ENCODE measurements around the gene CIAO2A.

CIAO2A gene

DNA sequence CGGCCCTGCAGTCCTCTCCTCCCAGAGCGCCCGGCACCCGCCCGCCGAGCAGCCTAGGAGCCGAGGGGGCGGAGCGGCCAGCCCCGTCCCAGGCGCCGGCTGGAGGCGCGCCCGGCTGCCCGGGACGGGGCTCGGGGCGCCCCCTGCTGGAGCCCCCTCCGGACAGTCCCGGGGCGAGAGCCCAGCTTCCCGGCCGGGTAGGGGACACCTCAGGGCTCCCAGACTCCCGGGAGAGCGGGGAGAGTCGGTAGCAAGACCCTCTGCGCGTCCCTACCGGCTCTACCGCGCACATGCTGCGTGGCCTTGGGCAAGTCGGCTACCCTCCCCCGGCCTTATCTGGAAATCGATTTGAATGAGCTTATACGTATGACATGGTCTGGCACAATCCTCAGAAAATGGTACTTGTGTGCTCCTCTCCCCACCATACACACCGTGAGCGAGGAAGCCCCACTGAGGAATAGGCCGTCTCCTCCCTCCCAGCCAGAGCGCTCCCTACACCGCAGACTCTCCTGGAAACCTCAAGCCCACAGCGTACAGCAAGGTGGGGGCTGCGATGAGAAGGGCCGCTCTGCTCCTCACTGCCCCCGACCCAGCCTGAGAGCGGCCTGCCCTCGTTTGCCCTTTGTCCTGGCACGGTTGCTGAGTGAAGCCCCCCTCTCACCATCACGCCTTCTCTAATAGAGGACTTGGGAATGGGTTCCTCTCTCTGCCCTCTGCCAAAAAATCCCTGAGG, 47.1 kb downstream of the CIAO2A start, which contains the start of gene DAPK2:
Gene DAPK2 (minus strand): TSS at position 65 of the 733 bp plus-strand sequence. CDS start 6,224 bp downstream, outside the sequence.
- TF ChIP-seq, protein P1, sequence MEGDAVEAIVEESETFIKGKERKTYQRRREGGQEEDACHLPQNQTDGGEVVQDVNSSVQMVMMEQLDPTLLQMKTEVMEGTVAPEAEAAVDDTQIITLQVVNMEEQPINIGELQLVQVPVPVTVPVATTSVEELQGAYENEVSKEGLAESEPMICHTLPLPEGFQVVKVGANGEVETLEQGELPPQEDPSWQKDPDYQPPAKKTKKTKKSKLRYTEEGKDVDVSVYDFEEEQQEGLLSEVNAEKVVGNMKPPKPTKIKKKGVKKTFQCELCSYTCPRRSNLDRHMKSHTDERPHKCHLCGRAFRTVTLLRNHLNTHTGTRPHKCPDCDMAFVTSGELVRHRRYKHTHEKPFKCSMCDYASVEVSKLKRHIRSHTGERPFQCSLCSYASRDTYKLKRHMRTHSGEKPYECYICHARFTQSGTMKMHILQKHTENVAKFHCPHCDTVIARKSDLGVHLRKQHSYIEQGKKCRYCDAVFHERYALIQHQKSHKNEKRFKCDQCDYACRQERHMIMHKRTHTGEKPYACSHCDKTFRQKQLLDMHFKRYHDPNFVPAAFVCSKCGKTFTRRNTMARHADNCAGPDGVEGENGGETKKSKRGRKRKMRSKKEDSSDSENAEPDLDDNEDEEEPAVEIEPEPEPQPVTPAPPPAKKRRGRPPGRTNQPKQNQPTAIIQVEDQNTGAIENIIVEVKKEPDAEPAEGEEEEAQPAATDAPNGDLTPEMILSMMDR (IDR thresholded peaks at IDR 0.05; ENCODE audit: insufficient read depth, low read depth, low read length, missing control alignments) = peak; percentile 70
- H3K4me3 ChIP-seq (ENCODE audit: low read depth, low read length) = peak within 1 kb of the TSS; percentile 66
- DNase-seq (ENCODE audit: low read depth) = peak; percentile 82

DNA sequence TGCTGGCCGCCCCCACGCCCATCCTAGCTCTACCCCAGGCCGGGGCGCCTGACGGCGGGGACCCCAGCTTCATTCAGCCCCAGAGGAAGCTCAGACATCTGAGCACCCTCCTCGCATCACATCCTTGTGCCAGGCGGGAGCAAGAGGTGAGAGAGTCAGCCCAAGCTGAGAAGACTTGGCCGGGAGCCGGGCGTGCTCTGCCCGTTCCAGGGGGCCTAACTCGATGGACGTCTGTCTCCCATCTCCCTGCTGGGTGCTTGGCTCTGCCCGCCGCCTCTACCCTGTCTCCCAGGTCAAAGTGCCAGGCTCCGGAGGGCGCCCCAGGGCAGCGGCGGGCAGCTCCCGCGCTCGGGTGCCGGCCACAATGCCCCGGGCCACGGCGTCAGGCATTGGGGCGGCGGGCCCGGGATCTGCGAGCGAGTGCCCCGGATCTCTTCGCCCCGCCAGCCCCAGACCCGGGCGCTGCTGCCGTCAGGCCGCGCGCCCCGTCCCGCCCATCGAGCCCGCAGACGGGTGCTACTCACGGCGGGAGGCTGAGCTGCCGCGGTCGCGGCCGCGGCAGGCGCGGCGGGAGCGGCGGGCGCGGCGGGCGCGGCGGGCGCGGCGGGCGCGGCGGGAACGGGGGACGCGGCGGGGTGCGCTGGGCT, 47.7 kb downstream of the CIAO2A start:
- DNase-seq (ENCODE audit: low read depth) = peak; percentile 27
- peak overlapping the region; percentile 66 for H3K4me3 ChIP-seq (ENCODE audit: low read depth, low read length)
- TF ChIP-seq, protein P1 (IDR thresholded peaks at IDR 0.05; ENCODE audit: insufficient read depth, low read depth, low read length, missing control alignments) = no peak

DNA sequence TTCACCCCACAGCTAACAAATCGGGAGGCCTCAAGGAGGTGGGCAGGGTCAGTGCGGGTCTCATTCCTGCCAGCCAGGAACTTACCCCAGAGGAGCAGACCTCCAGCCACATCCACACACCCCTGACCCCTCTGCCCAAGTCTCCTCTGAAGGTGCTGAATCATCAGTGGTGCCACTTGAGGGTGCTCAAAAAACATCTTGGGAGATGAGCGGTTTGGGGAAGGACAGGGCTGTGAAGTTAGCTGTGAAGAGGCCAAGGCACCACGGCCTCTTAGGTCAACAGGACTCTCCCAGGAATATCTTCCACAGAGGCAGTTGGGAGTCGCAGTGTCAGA, 48.6 kb downstream of the CIAO2A start:
- no peak for DNase-seq (ENCODE audit: low read depth)
- TF ChIP-seq, protein P1 (IDR thresholded peaks at IDR 0.05; ENCODE audit: insufficient read depth, low read depth, low read length, missing control alignments) = no peak
- H3K4me3 ChIP-seq (ENCODE audit: low read depth, low read length) = peak overlapping the region; percentile 66

DNA sequence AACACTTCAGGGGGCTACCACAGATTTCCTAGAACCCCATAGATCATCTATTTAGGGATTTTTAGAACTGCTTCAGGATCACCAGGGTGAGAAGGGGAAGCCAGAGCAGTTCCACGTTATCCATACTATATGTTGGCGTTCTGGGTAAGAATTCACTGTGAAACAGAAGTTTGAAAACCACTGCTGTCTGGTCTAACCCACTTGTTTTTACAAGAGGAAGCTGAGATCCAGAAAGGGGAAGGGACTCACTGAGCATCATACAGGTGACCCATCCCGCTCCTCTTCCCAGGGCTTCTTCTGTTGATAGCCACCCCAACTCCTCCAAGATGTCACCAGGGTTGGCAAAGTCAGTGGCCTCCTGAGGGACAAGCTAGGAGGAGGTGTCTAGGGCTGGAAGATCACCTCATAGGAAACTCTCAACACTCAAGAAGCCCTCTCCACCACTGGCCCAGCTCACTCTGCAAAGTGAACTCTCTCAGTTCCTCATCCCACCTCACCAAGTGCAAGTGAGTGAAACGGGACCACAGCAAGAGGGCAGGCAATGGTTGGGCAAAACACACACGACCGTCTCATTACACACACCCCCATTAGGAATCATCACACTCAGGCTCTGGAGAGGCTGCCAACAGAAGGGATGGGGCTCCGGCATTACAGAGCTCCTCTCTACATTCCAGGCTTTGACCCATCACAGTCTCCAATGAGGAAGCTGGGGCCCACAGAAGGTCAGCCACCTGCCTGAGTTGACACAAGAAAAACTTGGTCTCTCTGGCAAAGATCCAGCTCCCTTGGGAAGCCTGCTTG, 49.1 kb downstream of the CIAO2A start:
- H3K4me3 ChIP-seq (ENCODE audit: low read depth, low read length) = peak overlapping the region; percentile 66
- peak; percentile 86 for DNase-seq (ENCODE audit: low read depth)
- TF ChIP-seq, protein P1 (IDR thresholded peaks at IDR 0.05; ENCODE audit: insufficient read depth, low read depth, low read length, missing control alignments) = no peak

DNA sequence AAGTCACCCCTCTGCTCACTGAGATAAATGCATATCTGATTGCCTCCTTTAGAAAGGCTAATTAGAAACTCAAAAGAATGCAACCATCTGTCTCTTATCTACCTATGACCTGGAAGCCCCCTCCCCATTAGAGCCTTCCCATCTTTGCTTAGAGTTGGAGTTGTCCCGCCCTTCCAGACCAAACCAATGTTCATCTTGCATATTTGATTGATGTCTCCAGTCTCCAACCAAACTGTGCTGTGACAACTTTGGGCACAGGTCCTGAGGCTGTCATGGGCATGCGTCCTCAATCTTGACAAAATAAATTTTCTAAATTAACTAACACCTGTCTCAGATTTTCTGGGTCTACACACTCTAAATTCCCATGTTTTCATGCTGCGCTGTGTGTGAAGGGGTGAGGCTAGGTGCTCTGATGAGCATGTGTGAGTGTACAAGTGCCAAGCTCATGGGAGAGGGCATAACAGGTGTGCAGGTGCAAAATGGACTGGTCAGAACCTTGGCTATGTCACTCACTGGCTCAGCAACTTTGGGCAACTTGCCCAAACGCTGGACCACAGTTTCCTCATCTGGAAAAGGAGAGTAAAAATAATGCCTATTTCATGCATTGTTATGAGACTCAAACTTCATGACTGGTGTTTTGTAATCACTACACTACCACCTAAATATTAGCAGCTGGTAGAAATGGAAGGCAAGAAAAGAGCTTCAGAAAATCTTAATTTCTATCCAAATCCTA, 54.6 kb downstream of the CIAO2A start:
- no peak for DNase-seq (ENCODE audit: low read depth)
- H3K4me3 ChIP-seq (ENCODE audit: low read depth, low read length) = no peak overlapping the region
- TF ChIP-seq, protein P1 (IDR thresholded peaks at IDR 0.05; ENCODE audit: insufficient read depth, low read depth, low read length, missing control alignments) = no peak

DNA sequence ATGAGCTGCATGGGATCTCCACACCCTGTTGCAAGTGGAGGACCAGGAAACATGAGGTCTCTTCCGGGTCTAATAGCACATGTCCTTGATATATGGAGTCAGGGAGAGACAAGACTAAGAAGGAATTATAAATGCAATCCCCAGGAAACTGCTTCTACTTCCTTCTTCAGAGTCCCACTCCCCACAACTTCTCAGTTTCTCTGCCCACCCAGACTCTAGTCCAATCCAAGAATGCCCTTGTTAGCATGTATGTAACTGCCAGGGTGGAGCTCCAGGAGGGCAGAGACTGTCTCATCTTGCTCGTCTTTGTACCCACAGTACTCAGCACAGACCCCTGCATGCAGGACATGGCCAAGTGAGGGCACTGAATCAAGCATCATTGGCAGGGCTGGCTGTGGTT, 55.7 kb downstream of the CIAO2A start:
- no peak for DNase-seq (ENCODE audit: low read depth)
- TF ChIP-seq, protein P1 (IDR thresholded peaks at IDR 0.05; ENCODE audit: insufficient read depth, low read depth, low read length, missing control alignments) = no peak
- H3K4me3 ChIP-seq (ENCODE audit: low read depth, low read length) = no peak overlapping the region

Measured in GM12865 (cell line).